Amniotic stem cell (primary cell): ENCODE results near the gene NOL8.
A peak's percentile ranks its signal among the peaks of the same experiment; 100 is the strongest.

Source experiments
- DNase-seq: peaks from one replicate; lab custom pipeline; 2025; lab: John Stamatoyannopoulos, UW

Gene NOL8

DNA sequence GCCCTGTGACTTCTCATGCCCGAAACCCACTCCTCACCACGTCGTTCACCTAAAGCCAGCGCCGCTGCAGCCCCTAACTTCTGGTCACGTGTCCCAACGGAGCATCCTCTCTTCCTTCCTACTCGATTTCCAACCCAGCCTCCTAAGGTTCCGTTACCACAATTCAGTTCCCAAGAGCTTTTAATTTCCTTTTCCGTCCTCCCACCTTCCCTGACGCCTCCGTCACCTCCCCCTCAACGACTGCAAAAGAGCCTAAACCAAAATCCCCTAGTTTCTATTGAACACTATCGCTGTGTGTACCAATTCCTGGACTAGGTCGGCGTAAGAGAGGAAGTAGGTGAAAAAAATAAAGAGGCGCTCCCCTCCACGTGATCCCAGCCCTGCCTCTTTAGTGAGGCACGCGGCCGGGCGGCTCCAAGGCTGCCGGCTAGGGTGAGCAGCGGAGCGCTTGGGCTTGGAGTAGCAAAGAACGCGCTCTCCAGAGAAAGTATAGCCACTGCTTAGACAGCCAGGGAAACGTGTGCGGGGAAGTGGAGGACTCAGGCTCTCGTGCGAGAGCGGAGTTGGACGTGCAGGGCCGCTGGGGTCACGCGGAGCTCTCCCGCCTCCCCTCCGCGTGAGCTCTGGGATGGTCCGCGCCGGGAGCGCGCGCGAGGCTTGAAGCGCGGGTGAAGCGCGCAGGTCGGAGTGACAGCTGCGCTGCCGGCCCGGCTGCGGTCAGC lies at the start of gene NOL8, which contains the start of gene CENPP:
TSS of gene NOL8 (minus strand) at position 82 of the 722 bp plus-strand sequence. CDS start 1,189 bp downstream, outside the sequence.
TSS of gene CENPP (plus strand) at position 685 of the 722 bp plus-strand sequence.
- peak; percentile 78 for DNase-seq

DNA sequence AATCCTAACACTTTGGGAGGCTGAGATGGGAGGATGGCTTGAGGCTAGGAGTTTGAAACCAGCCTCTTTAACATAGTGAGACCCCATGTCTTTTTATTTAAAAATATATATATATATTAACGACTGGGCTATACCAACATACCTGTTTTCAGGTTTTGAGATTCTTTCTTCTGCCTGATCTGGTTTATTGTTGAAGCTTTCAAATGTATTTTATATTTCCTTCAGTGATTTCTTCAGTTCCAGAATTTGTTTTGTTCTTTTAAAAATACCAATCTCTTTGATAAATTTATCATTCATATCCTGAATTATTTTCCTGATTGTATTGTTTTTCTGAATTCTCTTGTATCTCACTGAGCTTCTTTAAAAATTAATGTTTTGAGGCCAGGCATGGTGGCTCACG lies 48.0 kb upstream of the NOL8 start:
- DNase-seq = no peak

DNA sequence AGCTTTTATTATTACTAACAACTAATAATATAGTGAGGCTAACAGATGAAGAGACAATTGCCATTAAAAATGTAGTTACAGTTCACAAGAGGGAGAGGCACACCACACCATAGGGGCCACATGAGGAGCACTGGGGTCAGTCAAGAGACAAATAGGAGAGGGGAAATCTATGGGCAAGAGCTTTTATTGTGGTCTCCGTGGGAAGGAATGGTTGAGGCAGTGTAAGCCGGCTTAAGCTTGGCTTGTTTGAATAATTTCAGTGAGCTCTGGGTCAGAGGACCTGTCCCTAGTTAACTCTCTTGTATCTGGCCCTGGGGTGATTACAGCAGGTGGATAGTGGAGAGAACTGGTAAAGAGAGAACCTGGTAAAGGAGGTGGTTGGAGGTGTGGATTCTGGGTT lies 43.9 kb upstream of the NOL8 start:
- no peak for DNase-seq

DNA sequence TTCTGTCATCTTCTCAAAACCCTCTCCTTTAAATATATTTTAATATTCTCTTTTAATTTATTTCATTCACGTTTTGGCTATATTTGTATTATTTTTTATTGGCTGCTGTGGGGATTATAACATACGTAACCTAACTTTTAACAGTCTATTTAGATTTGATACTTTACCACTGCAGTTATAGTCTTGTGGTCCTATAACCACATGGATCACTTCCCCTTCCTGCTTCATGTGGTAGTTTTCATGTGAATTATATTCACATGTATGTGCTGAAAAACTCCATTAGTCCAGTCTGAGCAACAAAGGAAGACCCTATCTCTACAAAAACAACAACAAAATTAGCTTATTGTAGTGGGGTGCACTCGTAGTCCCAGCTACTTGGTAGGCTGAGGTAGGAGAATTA lies 34.9 kb upstream of the NOL8 start:
- no peak for DNase-seq

DNA sequence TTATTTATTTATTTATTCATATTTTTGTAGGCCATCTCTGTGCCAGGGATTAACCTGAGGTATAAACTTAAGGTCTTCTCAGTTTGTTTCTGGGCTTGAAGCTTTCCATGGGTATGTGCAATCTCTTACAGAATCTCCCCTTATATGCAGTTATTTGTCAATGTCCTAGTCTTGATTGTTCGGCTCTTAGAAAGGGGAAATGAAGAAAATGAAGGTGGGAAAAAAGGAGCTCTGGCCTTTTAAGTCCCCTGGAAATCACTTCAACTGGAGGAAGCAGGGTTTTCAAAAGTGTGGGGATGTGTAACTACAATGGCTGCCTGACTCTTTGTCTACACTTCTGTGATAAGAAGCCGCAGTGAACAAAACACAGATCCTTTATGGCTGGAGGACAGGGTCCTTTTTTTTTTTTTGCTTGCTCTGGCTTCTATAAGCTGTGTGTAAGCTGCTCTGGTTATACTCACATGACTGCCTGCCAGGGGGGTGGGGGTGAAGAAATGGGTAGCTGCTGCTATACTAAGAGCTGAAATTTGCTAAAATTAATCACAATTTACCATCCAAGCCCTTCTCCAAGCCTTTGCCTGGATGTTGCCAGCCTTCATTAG lies 34.3 kb upstream of the NOL8 start:
- no peak for DNase-seq

DNA sequence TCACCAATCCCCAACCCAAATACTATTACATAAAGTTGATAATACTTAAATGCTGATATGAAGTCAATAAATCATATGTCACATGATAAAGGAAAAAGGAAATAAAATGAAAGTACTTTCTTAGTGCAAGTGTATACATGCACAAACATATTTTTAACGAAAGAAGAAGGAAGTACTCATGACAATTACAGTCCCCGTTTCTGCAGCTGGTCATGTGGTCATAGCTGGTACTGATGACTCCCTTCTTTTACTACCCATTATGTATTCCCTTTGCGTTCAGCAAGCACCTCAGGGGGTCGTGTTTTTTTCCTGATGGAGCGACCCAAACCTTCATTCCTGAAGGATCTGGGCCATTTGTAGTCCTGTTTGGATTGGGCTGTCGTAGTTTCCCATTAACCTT lies 27.9 kb upstream of the NOL8 start:
- DNase-seq = no peak

DNA sequence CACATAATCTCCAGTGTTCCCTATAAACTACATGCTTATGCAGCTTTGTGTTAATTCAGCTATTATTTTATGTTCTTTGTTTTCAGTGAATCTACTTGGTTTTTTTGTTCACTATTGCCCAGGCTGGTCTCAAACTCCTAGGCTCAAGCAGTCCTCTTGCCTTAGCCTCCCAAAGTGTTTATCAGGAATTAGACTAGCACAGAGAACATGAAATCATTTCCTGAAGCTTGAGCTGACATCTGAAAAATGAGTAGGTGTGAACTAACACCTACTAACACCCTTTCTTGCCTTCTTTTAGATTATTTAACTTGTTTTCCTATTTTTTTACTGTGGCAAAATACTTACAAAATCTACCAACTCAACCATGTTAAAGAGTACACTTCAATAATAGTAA lies 25.6 kb upstream of the NOL8 start:
- no peak for DNase-seq

DNA sequence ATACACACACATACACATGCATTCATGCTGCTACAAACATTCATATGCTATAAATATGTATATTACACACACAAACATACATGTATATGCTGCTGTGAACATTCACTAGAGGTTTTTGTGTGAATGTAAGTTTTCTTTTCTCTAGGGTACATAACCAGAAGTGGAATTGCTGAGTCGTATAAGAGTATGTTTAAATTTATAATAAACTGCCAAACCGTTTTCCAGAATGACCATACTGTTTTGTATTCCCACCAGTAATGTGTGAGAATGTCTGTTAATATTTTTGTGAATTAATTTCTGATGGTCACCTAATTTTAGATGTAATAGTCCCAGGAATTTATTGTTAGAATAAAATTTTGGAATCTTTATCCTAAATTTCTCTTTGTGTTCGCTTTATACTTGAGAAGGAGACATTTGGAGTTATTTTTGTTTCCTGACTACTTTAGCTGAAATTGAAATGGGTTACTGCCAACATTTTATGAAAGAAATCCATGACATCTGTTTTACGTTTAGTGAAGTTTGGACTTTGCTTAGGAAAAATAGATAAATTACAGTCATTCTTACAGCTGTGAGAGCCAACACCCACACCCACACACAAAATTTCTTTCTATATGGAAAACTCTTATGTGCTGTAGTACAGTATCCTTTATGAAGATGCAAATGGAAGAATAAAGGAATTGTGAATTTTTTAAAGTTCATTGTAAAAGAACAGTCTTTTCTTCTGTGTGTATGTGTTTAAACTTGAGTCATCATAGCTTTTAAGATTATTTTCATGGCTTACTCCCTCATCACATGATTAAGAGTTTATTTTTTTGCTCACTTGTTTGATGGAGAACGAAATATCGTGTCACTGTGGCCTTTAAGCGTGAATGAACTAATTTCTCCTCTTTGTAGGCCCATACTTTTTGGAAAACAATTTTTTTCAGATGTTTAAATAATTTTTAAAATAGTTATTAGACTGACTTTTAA lies 24.9 kb upstream of the NOL8 start:
- DNase-seq = peak; percentile 15

DNA sequence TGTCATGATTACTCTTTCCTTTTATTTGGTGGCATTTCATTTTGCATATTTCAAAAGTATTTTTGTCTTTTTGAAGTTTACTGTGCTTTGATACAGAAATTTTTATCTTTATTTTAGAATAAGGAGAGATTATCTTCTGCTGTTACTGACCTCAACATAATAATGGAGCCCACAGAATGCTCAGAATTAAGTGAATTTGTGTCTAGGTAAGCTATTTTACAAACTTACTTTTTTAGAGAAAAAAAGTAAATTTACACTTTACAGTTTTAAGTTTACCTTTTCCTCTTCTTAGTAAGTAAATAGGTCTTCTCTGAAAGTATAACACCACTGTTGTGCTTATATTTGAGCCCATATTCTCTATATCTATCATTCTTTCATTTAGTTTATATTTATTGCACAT lies 20.4 kb upstream of the NOL8 start:
- DNase-seq = no peak

DNA sequence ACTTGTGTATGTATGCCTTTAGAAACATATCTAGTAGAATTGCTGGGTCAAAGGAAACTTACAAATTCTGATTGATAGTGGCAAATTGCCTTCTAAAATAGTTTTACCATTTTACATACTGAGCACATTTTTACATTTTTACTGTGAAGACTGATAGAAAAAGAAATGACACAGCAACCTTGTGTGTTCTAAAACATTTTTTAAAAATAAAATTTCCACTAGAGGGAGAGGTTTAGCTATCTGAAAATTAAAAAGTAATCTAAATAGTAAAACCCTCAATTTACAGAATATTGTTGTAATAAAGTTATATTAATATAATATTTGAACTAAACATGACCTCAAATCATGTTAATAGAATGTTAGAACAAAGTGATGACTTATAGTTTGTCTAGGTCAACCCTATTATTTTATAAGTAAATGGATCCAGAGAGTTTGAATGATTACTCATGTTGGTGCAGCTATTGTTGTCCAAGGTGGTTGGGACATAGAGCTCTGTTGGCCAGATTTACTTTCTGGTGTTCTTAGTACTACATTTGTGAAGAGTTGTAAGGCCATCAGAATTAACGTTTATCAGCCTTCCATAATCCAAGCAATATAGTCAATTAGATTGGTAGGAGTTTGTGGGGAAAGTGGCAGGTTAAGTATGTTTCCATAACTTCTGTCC lies 17.8 kb upstream of the NOL8 start:
- no peak for DNase-seq

DNA sequence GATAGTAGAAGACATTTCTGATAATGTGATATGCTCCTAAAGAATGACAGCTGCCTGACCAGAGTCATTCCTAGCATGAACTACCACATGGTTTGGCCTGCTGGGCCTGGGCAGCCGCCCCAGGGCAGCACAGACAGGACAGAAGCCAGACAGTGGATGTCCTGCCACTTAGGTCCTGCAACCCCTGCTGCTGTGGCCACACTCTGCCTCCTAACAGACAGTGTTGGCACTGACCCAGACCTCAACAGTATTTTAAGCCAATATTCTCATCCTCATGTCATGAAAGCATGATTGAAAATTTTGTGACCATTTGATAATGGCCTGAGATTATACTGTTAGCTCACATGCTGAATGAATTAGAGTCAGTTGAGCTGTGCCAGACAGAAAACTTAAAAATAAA lies 16.4 kb upstream of the NOL8 start:
- DNase-seq = no peak

DNA sequence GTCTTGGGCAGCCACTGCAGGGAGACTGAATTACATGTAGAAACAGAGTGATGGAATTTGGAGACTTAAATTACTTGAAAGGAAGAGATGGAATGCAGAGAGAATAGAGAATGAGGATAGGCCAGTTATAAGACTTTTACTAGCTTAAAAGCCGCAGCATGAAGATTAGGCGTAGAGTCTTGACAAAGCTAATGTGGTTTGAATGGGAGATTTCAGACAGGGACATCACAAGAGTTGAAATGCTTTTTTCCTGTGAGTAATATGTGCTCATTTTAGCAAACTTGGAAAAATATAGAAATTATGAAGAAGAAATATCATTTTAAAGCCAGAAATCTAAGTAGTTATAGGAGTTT lies 8.1 kb upstream of the NOL8 start:
- DNase-seq = no peak

DNA sequence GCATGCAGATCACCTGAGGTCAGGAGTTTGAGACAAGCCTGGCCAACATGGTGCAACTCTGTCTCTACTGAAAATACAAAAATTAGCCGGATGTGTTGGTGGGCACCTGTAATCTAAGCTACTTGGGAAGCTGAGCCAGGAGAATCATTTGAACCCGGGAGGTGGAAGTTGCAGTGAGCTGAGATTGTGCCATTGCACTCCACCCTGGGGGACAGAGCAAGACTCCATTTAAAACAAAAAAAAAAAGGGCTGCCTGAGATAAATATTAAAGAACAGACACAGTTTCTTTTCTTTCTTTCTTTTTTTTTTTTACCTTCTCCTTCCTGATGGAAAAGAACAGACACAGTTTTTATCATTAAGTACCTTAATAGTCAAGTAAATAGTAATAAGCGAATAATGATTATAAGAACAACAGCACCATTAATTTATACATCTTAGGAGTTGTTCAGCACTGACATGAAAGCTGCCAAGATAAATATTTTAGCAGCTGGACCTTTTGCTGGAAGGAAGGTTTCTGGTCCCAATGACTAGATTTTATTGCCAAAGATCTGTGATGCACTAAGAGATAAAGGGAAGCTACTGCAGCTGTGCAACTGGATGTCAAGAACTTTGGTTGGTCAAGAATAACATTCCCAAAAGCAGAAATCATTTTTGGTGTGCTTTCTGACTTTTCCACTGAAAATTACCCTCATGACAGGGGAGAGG lies 7.6 kb upstream of the NOL8 start:
- no peak for DNase-seq

DNA sequence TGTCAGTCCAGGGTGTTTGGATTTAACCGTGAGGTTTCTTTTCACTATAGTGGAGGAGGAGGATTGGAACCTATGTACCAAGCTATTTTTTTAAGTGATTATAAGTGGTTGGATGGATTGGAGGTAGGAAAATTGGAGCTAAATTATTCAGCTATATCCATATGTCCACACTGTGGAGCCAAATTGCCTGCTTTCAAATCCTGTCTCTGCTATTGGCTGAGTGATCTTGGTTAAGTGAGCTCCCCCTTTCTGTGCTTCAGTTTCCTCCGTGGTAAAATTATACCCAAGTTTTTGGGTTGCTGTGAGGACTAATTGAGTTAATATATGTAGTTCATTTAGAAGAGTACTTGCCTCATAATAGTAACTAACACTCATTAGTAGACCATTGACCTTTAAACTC lies 3.1 kb upstream of the NOL8 start:
- peak; percentile 40 for DNase-seq

DNA sequence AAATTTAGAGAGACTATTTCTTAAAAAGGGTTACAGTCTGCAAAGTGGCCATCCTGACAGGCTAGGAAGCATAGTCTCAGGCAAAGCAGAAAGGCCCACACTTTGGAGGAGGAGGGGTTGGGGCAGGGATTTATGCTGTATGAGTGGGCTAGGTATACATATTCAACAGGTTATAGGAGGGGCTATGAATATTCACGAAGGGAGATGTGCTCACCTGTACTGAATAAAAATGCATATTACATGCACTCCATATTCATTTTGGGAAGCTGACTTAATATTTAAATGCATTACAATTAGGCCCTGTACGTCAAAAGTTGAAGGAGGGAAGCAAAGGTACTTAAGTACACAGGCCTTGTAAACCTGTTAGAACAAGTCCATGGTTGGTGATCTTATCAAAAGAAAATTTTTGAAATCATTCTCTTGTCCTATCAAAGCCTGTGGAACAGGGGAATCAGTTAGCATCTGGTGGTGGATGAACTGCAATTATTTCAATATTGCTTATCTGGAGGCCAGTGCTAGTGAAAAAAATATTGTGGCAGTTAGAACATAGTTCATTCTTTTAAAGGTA lies 2.2 kb upstream of the NOL8 start:
- no peak for DNase-seq

DNA sequence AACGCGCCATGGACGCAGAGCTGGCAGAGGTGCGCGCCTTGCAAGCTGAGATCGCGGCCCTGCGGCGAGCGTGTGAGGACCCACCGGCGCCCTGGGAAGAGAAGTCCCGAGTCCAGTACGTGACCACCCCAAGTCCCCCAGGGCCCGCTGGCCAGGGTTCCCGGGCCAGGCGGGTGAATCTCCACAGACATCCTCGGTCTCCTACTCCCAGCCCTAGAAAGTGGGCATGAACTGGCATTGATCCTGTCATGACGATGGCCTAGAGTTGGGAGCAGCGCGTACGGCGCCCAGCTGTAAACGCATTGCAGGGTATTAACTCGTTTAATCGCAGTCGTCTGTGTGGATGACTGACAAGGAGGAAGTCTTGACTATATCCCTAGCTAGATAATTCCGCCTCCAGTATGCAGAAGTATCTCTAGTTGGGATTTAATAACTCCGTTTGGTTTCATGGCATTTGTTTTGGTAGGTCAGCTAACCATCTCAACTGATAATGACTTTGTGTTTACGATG lies 896 bp upstream of the NOL8 start:
- no peak for DNase-seq

DNA sequence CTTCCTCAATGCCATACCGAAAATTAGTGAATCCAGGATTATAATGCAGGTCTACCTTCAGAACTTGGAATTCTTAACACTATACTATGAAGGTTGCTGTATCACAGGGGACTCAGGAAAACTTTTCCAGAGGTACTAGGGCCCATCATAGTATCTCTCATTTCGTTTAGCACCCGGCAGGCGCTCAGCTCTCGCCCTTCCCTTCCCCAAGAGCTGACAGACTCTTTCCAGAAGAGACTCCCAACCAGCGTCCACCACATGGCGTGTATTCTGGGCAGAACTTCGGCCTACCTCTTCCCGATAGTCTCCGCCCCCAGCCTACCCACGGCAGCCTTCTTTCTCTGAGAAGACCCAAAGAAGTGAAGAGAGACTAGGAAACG lies 271 bp downstream of the NOL8 start:
- DNase-seq = no peak

DNA sequence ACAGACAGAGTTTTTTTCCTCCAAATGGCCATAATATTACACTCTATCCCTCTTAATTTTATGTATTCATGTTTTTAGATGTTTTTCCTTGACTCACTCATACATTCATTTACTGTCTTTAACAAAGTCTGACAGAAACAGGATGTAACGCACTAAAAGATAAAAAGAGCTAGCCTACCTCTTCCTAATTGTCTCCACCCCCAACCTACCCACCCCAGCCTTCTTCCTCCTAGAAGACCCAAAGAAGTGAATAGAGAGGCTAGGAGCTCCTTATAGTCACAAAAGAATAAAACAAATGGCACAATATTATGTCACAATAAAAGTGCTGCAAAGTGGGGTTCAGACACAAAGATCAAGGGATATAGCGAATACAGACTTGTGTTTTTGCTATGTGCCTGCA lies 719 bp downstream of the NOL8 start:
- DNase-seq = no peak

DNA sequence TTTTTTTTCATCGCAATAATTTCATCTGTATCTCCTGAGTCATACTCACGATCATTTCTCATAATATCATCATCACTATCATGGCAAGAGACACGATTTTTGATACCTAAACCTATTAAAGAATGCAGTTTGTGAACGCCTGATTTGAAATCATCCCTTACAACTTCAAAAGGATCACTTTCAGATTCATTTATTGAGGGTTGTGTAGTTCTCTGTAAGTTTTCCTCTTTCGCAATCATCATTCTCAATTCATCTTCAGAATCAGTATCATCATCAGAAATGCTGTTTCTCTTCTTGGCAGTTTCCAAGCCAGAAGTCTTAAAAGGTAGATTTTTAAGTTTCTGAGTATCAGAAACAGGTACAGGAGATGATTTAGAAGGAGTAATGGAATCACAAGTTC lies 9.7 kb downstream of the NOL8 start:
- no peak for DNase-seq

DNA sequence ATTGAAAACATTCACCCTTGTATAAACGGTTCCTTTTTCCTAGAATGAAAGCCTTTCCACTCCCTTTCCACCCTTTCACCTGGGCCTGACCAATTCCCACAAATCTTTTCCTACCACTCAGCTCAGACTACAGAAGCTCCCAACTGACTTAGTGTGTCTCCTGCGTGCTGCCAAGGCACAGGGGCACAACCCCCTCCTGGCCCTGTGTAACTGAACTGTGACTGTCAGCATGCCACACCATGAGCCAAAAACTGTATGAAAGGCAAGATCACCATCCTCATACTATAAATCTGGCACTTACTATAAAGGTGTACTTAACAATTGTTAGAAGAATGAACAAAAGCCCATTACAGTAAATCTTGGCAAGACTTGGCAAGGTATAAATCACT lies 11.5 kb downstream of the NOL8 start:
- no peak for DNase-seq
